GM21576 (cell line): ENCODE data around the gene TGIF1.

Experiments used
- ATAC-seq: cut with Tn5 transposase; IDR thresholded peaks from one replicate; pipeline ENCODE4 v1.9.1; 2021; ENCODE audit warnings: mild to moderate bottlenecking, moderate library complexity; ENCODE audit not compliant: unreplicated experiment

TGIF1 gene

DNA sequence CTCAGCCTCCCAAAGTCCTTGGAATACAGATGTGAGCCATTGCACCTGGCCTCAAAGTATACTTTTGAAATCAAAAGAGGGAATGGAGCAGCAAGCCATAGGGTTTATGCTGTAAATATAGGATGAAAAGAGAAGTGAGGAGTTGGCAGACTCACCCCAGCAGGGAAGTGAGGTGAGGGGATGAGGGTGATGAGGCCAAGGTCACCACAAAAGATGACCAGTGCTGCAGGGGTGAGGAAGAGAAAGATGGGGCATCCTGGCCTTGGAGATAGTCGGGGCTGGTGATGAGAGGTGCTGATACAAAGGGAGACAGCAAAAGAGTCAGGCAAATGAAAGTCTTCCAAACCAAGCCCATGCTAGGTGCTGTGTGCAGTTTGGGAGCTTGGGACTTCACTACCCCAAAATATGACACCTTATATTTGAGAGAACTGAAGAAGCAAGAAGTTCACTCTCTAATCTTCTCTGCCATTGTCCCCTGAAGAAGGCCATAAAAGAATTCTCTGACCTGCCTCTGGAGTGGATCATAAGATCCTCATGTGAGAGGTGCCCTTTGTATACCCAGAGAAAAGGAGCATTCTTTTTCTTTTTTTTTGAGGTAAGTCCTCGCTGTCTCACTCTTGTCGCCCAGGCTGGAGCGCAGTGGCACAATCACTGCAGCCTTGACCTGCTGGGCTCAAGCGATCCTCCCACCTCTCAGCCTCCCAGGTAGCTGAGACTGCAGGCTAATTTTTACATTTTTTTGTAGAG lies 31.0 kb downstream of the TGIF1 start:
- ATAC-seq = no peak

DNA sequence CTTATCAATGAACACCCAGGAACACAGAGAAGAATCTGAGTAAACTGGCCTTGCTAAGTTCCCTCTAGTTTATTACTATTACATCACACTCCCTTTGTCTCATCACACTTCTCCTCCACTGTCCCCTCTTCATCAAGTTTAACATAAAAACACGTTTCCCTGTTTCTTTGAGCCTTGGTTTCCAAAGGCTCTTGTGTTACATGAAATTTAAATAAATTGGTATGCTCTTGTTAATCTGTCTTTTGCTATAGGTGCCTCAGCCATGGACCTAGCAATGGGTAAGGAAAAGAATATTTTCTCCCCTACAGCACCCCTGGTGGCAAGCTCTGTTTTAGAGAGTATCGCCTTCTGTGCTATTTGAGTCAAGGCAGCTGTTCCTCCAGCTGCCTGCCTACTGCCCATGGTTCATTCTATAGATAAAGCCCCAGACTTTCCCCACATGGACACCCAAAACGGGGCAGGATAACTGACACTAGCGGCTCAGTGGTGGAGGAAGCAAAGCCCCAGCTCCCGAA lies 31.8 kb downstream of the TGIF1 start:
- peak; percentile 58 for ATAC-seq

DNA sequence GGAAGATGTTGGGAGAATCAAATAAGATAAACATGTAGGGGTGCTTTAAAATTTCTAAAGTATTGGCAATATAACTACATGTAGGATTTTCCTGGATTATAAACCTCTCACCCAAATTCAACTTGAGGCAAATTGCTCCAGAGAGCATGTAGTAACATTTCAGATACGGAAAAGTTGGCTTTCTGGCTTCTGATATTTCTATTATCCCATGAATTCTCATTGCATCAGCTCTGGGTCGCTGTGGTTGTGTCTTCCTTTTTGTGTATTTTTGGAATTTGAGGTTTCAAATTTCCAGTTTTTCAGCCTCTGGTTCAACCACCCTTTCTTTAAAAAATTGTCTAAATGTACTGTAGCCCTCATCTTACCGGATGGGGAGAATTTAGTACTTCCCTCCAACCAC lies 32.3 kb downstream of the TGIF1 start:
- no peak for ATAC-seq

DNA sequence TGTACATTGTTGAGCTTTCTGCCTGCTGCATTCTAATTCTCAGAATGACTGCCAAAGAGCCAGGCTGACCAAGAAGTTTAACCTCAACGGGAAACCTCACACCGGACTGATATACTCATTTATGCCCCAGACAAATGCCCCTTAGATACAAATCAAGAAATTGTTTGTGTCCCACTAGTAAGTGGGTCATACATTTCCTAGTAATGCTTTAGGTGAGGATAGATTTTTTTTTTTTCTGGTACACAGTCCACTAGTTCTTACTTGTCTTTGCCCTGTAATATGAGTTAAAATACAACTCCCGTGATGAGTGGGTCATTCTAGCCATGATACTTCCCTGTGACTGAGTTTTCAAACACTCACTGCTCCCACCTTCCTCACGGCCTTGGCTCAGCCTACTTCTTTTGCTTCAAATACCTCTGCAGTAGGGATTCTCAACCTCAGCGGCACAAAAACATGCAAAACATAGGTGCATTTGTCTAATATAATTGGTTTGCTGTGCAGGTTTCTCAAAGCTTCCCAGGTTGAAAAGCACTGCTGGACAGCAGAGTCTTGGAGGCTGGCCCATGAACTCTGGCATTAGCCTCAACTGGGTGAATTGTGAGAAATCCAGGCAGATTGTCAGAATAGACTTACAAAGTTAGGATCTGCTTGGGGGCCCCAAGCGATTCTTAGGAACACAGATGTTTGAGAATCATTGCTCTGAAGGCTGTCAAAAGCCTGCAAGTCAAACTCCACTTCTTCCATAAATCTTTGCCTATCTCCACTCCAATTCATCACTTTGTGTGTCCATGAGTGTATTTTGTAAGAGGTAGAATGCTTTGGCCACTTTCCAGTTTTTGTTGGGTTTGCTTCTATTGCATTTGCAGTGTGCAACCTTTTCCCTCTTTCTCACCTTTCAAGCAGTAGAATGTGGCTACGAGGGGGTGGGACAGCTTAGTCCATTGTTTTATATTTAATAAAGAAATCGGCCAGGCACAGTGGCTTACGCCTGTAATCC lies 35.5 kb downstream of the TGIF1 start:
- ATAC-seq = no peak

DNA sequence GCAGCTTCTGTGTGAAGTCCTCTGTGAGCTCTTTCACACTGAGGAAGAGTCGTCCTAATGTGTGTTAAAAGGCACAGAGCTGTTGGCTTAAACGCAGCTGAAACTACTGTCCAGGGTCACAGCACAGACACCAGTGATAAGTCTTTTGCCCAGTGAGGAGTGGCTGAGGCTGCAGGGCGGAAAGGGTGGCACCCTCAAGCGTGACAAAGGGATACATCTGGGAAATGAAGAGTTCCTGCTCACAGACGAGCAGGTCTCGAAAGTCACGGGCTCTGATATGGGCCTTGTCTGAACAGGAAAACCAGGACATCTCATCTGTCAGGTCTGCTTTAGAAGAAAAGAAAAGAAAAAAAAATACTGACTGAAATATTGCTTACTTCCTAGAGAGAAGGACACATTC lies 36.5 kb downstream of the TGIF1 start:
- ATAC-seq = no peak

DNA sequence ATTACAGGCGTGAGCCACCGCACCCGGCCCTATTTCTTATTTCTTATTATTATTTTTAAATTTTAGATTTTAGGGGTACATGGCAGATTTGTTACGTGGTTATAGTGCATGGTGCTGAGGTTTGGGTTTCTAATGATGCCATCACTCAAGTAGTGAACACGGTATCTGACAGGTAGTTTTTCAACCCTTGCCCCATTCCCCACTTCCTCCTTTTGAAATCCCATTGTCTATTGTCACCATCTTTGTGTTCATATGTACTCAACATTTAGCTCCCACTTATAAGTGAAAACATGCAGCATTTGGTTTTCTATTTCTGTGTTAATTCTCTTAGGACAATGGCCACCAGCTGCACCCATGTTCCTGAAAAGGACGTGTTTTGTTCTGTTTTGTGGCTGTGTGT lies 39.5 kb downstream of the TGIF1 start:
- no peak for ATAC-seq

DNA sequence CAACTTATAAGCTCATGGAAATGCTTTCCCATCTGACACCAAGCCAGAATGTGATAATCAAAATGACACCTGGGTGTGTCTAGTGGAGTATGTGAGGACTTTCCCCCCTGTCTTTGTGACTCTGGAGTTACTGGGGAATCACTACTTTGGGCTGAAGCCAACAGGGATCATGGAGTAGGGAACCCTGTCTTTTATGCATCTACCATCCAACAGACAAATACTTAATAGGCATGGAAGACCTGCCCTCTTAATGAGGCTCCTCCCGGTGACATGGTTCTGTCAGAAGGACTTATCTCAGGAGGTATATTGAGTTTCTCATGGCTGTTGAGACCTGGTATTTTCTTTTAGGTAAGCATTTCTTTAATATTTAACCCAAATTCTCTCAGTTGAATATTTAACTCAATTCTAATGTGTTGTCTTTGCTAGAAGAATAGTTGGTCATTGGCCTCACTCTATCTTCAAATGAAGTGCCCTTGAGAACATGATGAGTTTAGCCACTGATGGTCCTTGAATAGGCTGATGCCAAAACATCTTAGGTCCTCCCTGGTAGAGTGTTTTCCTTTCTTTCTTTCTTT lies 42.1 kb downstream of the TGIF1 start:
- no peak for ATAC-seq

DNA sequence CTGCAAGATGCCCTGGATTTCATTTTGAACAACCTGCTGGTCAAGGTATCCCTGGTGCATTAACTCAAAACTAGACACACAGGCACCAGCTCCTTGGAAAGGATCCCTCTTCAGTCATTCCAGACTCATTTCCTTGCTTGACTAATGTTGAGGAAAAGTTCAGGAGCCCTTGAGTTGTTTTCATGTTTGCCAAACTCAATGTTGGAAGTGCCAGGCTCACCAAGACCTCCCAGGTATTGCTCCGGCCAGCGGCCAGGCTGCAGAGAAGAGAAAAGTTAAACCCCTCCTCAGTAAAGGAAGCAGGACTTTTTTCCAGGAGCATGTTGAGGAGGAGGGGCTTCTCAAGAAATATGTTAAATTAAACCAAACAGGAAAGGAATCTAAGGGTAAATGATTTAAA lies 42.7 kb downstream of the TGIF1 start:
- no peak for ATAC-seq

DNA sequence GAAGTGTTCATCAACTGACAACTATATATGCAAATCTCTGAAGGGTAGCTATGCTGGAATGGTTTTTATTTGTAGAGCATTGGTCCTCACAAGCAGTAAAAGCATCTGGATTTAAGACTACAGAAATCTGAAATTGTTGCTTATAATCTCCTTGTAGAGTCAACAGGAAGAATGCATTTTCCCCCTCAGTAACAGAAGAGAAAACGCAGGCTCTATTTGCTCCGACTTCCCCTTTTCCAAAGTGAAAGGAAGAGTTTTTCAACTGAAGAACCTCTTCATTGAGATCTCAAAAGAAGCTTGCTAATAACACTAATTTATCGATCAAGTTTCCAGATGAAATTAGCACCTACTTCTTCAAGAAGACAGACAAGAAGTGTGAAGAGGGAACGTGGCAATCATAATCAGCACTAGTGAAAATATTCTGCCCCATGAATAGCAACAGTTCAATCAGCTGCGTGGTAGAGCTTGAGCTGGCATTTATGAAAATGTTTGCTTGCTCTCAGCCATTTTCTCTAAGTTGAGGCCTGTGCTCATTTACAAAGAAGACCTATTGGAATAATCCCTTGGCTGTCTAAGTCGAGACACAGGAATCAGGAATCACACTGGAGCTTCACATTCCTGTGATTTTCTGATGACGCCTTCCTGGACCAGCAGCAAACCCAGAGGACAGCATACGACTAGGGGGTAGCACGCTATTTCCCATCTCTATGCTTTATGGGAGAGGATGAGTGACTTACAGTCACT lies 43.7 kb downstream of the TGIF1 start:
- ATAC-seq = no peak

DNA sequence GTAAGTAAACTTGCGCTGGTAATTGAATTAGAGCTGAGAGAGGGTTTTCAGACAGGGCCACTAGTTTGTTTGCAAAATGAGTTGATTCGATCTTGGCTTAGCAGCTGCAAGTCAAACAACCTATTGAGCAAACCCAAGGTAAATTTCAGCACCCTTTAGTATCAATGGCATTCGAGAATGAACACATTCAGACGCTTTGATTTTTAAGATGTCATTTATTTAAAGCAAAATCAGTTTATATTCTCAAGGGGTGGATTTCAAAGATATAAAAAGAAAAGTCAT lies 44.2 kb downstream of the TGIF1 start:
- ATAC-seq = no peak

DNA sequence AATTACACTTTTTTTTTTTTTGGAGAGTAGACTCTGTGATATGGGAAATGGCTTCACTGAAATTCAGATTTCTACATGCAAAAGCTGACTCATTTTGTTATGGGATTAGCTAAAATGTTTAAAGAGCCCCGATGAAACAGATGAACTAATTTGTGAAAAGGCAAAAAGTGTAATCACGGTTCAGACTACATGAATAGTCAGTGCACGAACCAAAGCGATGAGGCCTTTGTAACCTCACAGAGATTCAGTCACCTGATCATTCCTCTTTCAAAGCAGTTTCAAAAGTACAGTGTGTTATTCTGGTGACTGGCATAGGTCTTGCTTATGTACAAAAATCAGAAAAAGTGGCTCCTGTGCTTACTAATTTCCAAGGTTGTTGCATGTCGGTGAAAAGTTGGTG lies 44.6 kb downstream of the TGIF1 start:
- ATAC-seq = no peak

DNA sequence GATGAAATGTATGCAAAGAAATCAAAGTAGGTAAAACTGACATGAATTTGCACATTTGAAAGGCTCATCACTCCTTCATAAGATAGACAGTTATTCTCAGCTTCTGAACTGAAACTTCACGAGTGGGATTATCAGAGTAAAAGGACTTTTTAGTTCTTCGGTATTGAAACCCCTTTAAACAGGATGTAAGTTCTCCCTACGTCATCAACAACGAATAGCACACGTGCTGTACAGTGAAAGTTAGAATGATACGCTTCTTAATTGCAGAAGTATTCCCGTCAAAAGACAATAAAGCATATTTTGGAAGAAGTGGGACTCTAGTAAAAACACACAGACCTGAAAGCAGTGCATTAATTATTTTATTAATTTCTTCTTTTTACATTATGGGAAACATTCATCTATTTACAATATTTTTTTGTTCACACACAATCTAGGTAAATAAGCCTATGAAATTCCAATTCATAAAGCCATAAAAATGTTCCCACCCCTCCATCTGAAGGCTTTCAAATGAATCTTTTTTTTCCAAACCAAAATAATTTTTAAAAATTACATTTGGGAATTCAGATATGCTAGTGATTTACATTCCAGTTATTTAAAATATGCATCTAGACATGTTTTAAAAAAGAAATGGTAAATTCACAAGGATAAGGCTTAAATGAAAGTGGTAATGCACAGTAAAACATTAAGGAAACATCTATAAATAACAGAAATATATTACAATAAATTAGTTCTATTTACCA lies 45.9 kb downstream of the TGIF1 start:
- no peak for ATAC-seq

DNA sequence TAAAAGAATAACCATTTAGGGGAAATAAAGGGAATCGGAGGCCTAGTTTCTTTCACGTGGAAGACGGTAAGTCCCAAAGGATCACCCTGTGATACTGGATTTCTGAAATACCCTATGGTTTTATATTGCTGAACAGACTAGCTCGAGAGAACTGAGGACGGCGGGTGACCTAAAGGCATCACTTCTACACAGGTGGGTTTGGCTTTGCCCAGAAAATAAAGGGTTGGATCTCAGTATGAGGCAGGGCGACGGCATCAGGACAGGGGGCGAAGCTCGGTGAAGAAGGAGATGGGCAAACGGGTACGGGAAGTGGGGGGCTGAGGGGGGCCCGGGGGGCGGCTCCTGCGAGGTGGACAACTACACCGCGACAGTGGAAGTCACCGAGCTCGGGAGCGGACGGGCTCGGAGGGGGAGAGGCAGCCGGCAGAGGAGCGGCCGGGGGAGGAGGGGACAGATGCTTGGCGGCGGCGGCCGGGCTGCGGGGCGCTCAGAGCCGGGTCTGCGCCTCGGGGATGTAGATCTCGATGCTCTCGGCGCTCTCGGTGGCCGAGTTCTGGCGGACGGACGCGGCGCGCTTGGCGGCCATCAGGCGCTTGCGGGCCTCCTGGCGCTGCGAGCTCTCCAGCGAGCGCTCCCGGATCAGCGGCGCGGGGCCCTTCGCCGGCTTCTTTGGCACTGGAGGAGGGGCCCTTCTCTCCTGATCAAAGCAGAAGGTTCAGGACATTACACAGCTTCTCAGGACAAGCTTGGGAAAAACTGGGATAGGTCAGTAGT lies 48.9 kb downstream of the TGIF1 start:
- no peak for ATAC-seq

DNA sequence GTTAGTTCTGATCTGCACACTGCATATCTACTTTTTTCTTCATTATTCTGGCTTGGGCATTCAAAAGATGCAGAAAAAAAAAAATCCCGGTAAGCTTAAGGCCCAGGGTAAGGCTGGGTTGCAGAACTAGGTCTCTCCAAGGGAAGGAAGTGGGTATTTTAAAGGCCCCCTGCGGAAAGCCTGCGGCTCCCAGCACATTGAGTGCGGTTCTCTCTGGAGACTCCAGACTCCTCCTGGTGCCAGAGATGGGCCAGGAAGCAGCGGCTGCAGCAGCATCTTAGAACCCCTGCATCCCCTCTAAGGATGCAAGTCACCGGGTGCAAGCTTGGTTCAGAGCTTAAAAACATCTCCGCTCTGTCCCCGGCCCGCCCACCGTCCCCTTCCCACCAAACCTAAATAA lies 49.5 kb downstream of the TGIF1 start:
- no peak for ATAC-seq

DNA sequence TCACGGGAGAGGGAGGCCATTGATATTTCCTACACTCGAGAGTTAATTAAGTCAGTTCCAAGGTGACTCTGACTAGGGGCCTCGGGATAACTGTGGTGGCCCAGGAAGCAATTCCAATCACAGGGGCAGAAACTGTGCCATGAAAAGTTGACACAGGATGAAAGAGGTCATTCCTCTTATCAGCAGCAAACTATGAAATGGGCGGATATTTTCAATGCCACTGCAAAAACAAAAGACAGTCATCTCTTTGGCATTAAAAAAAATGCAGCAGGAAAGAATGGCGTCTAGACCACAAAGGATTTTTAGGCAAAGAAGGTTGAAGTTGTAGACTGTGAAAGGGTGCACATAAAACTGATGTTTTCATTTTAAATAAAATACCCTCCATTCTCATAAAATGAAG lies 50.0 kb downstream of the TGIF1 start:
- ATAC-seq = no peak

DNA sequence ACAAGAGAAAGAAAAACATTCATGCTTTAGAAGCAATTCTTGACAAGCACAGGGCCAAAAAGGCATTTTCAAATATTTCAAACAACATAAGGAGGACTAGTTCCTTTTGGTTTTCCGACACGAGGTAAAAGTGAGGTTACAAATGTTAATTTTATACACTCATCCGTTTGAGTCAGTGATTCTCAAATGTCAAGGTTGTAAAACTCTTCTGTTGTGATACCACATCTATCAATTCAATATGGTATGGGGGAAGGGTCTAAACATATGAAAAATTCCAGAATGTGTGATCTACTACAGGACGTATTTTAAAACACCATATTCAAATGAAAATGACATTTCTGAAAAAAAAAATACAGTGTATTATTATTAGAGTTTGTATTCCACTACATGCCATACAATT lies 52.7 kb downstream of the TGIF1 start:
- ATAC-seq = no peak

DNA sequence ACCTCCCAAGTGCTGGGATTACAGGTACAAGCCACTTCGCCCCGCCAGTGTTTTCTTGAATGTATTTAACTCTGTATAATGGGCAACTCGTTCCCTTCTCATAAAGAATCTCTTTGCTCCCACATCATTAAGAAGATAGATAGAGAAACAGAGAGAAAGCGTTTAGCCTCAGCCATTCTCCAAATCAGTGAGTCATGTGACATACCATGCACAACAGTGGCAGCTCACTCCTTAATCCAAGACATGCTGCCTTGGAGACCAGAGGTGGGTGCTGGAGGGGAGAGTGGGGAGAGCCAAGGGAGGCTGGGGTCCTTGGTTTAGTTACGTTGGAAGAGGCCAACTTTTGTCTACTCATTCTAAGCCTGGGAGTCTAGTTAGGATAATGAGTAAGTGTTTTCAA lies 54.7 kb downstream of the TGIF1 start:
- ATAC-seq = no peak

DNA sequence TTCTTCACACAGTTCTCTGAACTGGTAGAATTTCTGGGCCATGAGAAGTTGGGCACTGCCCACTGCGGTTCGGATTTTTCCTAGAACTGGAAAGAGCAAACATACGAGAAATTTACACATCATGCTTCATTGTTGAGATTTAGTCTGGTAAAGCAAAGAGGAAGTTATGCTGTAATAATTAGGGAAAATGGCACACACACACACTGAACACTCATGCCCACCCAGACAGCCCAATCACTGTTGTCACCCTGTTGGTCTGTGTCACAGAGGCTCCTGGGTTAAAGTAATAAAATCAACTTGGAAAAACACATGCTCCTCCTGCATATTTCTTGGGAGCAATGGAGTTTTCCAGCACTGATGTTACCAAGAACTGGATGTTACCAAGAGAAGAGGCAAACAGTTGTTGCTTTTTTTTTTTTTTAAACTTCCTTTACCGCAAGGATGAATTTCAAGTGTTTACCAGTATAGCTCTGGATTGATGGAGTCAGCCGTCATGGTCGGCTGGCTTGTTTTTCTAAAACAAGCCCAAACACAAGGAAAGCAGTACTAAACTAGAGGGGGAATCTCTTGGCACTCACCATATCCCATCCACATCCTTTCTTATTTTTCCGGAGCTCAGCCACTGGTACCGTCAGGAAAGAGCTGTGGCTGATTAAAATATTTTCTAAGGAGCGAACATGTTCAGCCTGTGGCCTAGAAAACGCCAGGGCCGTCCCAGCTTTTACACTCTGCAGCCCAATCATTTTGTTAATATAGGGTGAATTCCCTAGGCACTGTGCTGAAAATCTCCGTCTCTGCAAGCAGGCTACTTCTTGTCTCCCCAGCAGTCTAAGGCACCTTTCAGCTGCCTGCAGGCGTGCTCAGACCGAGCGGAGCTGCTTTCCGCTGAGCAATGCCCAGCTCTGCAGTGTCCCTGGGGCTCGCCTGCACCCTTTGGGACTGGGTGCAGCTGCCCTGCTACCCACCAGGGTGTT lies 58.9 kb downstream of the TGIF1 start:
- no peak for ATAC-seq
